HL-60 (cell line): ENCODE results near the gene EIF1AX.
A peak's percentile ranks its signal among the peaks of the same experiment; 100 is the strongest.

Experiments used
- DNase-seq, 2 experiments: peaks; one replicate each; pipeline ENCODE4 v3.0.0-alpha.2; 2010 to 2020; ENCODE audit warnings: low read depth in 1 of 2, low spot score in 1 of 2
- H3K27ac ChIP-seq: fragments of 250-450 bp; sonication (Bioruptor Pico); replicated peaks from 2 replicates; pipeline ENCODE4 v1.5.1; 2020; ENCODE audit warnings: mild to moderate bottlenecking, moderate library complexity
- H3K27me3 ChIP-seq: fragments of 250-450 bp; sonication (Bioruptor Pico); 2 replicates; pipeline ENCODE4 v1.5.1; 2021; ENCODE audit warnings: mild to moderate bottlenecking, moderate library complexity; ENCODE audit not compliant: insufficient read depth, poor library complexity, severe bottlenecking
- H3K4me3 ChIP-seq: replicated peaks from 2 replicates; pipeline ENCODE4 v1.5.1; 2011; ENCODE audit warnings: mild to moderate bottlenecking, control low read depth, low read length; ENCODE audit not compliant: insufficient read depth
- CTCF ChIP-seq: IDR thresholded peaks from one replicate; pipeline ENCODE4 v1.5.1; 2011; ENCODE audit warnings: low read length, control low read depth, inconsistent platforms; ENCODE audit not compliant: insufficient read depth
- POLR2AphosphoS5 ChIP-seq: IDR thresholded peaks from 2 replicates; pipeline ENCODE4 v1.6.1; 2012; ENCODE audit warnings: low read depth
- SPI1 ChIP-seq: IDR thresholded peaks from 2 replicates; pipeline ENCODE4 v1.6.1; 2012; ENCODE audit warnings: low read depth, mild to moderate bottlenecking, borderline replicate concordance
- long read RNA-seq: library from polyadenylated mRNA; unstranded; transcript quantifications from one replicate; pipeline ENCODE4 v2.0.0, GENCODE V29; 2020
- TF ChIP-seq, protein P1 (sequence below): IDR thresholded peaks from 2 replicates; pipeline ENCODE4 v1.6.1; 2012; ENCODE audit warnings: low read depth; ENCODE audit not compliant: insufficient replicate concordance

EIF1AX gene
- long read RNA-seq, full-length matches to known transcripts = 143 of 151 reads
- long read RNA-seq, partial matches to known transcripts = 1 of 151 reads
- long read RNA-seq, other reads (novel, unspliced or antisense) = 7 of 151 reads

GRCh38 chrX:20141281-20142220 is at the start of gene EIF1AX:
TSS of gene EIF1AX (minus strand) at chrX:20141838. CDS start at chrX:20141640, 198 bp downstream.
- peak within 1 kb of the TSS; percentile 65 for H3K4me3 ChIP-seq
- TF ChIP-seq, protein P1, sequence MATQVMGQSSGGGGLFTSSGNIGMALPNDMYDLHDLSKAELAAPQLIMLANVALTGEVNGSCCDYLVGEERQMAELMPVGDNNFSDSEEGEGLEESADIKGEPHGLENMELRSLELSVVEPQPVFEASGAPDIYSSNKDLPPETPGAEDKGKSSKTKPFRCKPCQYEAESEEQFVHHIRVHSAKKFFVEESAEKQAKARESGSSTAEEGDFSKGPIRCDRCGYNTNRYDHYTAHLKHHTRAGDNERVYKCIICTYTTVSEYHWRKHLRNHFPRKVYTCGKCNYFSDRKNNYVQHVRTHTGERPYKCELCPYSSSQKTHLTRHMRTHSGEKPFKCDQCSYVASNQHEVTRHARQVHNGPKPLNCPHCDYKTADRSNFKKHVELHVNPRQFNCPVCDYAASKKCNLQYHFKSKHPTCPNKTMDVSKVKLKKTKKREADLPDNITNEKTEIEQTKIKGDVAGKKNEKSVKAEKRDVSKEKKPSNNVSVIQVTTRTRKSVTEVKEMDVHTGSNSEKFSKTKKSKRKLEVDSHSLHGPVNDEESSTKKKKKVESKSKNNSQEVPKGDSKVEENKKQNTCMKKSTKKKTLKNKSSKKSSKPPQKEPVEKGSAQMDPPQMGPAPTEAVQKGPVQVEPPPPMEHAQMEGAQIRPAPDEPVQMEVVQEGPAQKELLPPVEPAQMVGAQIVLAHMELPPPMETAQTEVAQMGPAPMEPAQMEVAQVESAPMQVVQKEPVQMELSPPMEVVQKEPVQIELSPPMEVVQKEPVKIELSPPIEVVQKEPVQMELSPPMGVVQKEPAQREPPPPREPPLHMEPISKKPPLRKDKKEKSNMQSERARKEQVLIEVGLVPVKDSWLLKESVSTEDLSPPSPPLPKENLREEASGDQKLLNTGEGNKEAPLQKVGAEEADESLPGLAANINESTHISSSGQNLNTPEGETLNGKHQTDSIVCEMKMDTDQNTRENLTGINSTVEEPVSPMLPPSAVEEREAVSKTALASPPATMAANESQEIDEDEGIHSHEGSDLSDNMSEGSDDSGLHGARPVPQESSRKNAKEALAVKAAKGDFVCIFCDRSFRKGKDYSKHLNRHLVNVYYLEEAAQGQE = peak; percentile 15
- TF ChIP-seq POLR2AphosphoS5 (peak; percentile 62), CTCF (no peak)
- no peaks in the 10 kb centered on the region for H3K27me3 ChIP-seq
- H3K27ac ChIP-seq = peak within 1 kb of the TSS; percentile 96
- peak; percentile 91 to 100 for DNase-seq

GRCh38 chrX:20189171-20189570 is 47.5 kb upstream of the EIF1AX start:
- Histone ChIP-seq H3K4me3 (no peak overlapping the region), H3K27me3 (no peaks in the 10 kb centered on the region), H3K27ac (no peak overlapping the region)
- TF ChIP-seq, protein P1 = no peak
- no peak for DNase-seq

- Histone ChIP-seq H3K27me3 (no peaks in the 10 kb centered on the region), H3K4me3 (no peak overlapping the region), H3K27ac (no peak overlapping the region)
- no peak for DNase-seq
- TF ChIP-seq SPI1 (peak; percentile 73), POLR2AphosphoS5 (no peak)
Observed at GRCh38 chrX:20181598-20182329, 40.1 kb upstream of the EIF1AX start.

DNA sequence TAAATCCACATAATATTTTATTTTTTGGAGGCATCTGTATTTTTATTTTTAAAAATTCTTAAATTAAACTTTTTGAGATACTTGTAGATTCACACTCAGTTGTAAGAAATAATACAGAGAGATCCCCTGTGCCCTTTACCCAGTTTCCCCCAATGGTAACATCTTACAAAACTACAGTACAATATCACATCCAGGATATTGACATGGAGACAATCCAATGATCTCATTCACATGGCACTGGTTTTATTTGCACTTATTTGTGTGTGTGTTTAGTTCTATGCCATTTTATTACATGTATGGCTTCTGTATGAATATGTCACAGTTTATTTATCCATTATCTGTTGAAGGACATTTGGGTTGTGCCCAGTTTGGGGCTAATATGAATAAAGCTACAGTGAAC is 35.5 kb upstream of the EIF1AX start:
- DNase-seq = no peak
- no peaks in the 10 kb centered on the region for H3K27me3 ChIP-seq
- TF ChIP-seq, protein P1 = no peak
- no peak overlapping the region for H3K4me3 ChIP-seq
- H3K27ac ChIP-seq = no peak overlapping the region
